Activated CD4-positive, CD25-positive, alpha-beta regulatory T cell treated with anti-CD3 and anti-CD28 coated beads, Interleukin-2, amount 50 U/mL, for 16 hours (primary cell): ENCODE measurements around the gene HPRT1.
"Not testable (repeated sequence)": the region's sequence is repeated elsewhere in the genome, so short reads cannot be mapped to it uniquely, and the experiment has no call there.

Experiments used
- DNase-seq: peaks from one replicate; pipeline ENCODE4 v3.0.0-alpha.2; 2020; ENCODE audit warnings: low read depth, low spot score

The HPRT1 gene

GRCh38 chrX:134460005-134460861 is at the start of gene HPRT1:
Gene HPRT1, plus strand, starts transcription at chrX:134460165. Its CDS starts 147 bp downstream, at chrX:134460312.
- DNase-seq: peak; percentile 52

- no peak for DNase-seq
Measured at GRCh38 chrX:134416087-134416486, 43.9 kb upstream of the HPRT1 start.

- no peak for DNase-seq
Measured at GRCh38 chrX:134418317-134419113, 41.5 kb upstream of the HPRT1 start.

- DNase-seq: no peak
Measured at GRCh38 chrX:134419784-134420183, 40.2 kb upstream of the HPRT1 start.

- DNase-seq: no peak
Measured at GRCh38 chrX:134423606-134424005, 36.4 kb upstream of the HPRT1 start.

- DNase-seq: no peak
Measured at GRCh38 chrX:134426281-134426680, 33.7 kb upstream of the HPRT1 start.

- DNase-seq: no peak
Measured at GRCh38 chrX:134431894-134432293, 28.1 kb upstream of the HPRT1 start.

- no peak for DNase-seq
Measured at GRCh38 chrX:134435894-134436293, 24.1 kb upstream of the HPRT1 start.

GRCh38 chrX:134443020-134443419 is 16.9 kb upstream of the HPRT1 start:
- DNase-seq: no peak

GRCh38 chrX:134443461-134443860 is 16.5 kb upstream of the HPRT1 start:
- DNase-seq: no peak

GRCh38 chrX:134444681-134445080 is 15.3 kb upstream of the HPRT1 start:
- no peak for DNase-seq

GRCh38 chrX:134452596-134452995 is 7.4 kb upstream of the HPRT1 start:
- no peak for DNase-seq

- DNase-seq: no peak
Measured at GRCh38 chrX:134453631-134454030, 6.3 kb upstream of the HPRT1 start.

GRCh38 chrX:134454506-134454905 is 5.5 kb upstream of the HPRT1 start:
- no peak for DNase-seq

GRCh38 chrX:134457708-134458107 is 2.3 kb upstream of the HPRT1 start:
- DNase-seq: no peak

- no peak for DNase-seq
Measured at GRCh38 chrX:134459683-134460004, 321 bp upstream of the HPRT1 start.

GRCh38 chrX:134460862-134461220 is 876 bp downstream of the HPRT1 start:
- DNase-seq: no peak

- no peak for DNase-seq
Measured at GRCh38 chrX:134461437-134461836, 1.5 kb downstream of the HPRT1 start.

- DNase-seq: no peak
Measured at GRCh38 chrX:134462927-134463326, 3.0 kb downstream of the HPRT1 start.

- not testable (repeated sequence) for DNase-seq
Measured at GRCh38 chrX:134464453-134464852, 4.5 kb downstream of the HPRT1 start.

- DNase-seq: no peak
Measured at GRCh38 chrX:134469486-134469885, 9.5 kb downstream of the HPRT1 start.

- DNase-seq: no peak
Measured at GRCh38 chrX:134470013-134470412, 10.0 kb downstream of the HPRT1 start.

GRCh38 chrX:134472041-134472440 is 12.1 kb downstream of the HPRT1 start:
- DNase-seq: no peak
